ENCODE results near the gene MRPL22. TPM values are rescaled to one million over a fixed set of nuclear protein-coding genes. Genes with fewer than 3 reads are reported as not detected.

The MRPL22 gene
- total RNA-seq, result 10 to 100 TPM; 12.1 to 23.4 (median 21.4) TPM

DNA sequence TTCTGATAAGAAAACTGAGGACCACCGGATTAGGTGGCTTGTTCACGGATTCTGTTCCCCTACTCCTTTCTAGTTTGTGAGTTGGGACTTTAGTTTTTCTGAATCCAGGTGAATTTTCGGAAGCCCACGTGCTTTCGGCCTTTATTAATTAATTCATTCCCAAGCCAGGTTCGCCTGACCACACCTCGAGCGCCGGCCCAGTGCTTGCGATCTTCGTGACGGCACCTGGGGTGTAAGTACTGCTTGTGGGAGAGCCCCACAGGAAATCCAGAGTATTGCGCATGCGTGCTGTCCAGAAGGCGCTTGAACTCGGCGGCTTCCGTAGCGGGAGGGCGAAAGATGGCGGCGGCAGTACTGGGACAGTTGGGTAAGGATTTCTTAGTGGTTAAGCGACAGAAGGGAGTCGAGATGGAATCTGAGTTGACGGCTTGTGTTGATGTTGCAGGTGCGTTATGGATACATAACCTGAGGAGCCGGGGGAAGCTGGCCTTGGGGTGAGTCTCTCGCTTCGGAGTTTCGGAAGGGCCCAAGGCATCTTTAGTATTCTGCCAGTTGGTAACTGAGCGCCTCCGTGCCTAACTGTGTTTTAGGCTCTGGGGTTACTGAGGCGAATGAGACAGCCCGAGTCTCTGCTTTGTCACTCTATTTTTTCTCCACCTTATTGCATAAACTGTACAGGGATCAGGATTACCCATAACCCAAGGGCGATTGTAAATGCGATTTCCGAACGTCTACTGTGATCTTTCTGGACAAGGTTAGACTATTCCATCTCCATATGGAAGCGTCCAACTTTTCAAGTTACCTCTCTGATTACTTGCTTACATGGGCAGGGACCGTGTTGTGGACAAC is at the start of gene MRPL22:
TSS of gene MRPL22 (plus strand) at position 302 of the 849 bp plus-strand sequence. CDS start at position 340, 38 bp downstream.
- H3K27me3 ChIP-seq, result no peaks in the 10 kb centered on the region
- TF ChIP-seq POLR2AphosphoS5 (IDR thresholded peaks at IDR 0.05) (peak; percentile 73 to 90 (median 86)), POLR2A (IDR thresholded peaks at IDR 0.05) (peak; percentile 11)
- TF ChIP-seq, protein P1, sequence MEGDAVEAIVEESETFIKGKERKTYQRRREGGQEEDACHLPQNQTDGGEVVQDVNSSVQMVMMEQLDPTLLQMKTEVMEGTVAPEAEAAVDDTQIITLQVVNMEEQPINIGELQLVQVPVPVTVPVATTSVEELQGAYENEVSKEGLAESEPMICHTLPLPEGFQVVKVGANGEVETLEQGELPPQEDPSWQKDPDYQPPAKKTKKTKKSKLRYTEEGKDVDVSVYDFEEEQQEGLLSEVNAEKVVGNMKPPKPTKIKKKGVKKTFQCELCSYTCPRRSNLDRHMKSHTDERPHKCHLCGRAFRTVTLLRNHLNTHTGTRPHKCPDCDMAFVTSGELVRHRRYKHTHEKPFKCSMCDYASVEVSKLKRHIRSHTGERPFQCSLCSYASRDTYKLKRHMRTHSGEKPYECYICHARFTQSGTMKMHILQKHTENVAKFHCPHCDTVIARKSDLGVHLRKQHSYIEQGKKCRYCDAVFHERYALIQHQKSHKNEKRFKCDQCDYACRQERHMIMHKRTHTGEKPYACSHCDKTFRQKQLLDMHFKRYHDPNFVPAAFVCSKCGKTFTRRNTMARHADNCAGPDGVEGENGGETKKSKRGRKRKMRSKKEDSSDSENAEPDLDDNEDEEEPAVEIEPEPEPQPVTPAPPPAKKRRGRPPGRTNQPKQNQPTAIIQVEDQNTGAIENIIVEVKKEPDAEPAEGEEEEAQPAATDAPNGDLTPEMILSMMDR (IDR thresholded peaks at IDR 0.05), result peak; percentile 44 to 57 (median 49)
- intact Hi-C loops (cut with DNase I; ENCODE audit: low total_unique reads), result no loop called here
- DNase-seq (ENCODE audit: low spot score in 2 of 2), result peak; percentile 86 to 91
- peaks cover 6 to 15% of the 10 kb centered on the region in 2 donors for H3K4me1 ChIP-seq
- H3K4me3 ChIP-seq, result peak within 1 kb of the TSS; percentile 74 to 80 (median 79)
- H3K36me3 ChIP-seq, result no peaks in the 10 kb centered on the region
- H3K9me3 ChIP-seq, result no peaks in the 10 kb centered on the region
- H3K27ac ChIP-seq, result peak within 1 kb of the TSS; percentile 82 to 85

DNA sequence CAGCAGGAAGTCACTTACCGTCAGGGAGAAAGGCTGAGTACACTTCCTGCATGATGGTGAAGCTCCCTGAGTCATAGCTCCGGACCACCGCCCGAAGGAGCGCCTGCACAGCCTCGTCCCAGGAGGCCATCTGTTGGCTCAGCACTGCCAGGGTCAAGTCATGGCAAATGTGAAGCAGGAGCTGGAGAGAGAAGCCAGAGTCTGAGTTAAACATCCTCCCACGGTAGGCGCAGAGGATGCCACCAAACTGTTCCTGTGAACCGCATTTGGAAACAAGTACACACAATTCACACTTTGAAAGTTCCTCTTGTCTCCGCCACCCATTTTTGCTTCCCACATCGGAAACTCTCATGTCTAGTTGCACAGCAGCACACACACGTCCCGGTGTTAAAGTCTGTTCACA is 48.5 kb upstream of the MRPL22 start:
- H3K36me3 ChIP-seq, result peaks cover 14% of the 10 kb centered on the region
- intact Hi-C loops (cut with DNase I; ENCODE audit: low total_unique reads), result no loop called here
- no peaks in the 10 kb centered on the region for H3K27me3 ChIP-seq
- no peak overlapping the region for H3K27ac ChIP-seq
- TF ChIP-seq, protein P1 (IDR thresholded peaks at IDR 0.05), result no peak
- TF ChIP-seq POLR2A (IDR thresholded peaks at IDR 0.05) (no peak), POLR2AphosphoS5 (IDR thresholded peaks at IDR 0.05) (no peak)
- no peak for DNase-seq (ENCODE audit: low spot score in 2 of 2)
- no peaks in the 10 kb centered on the region for H3K4me1 ChIP-seq
- peaks cover 0 to under 1% of the 10 kb centered on the region in 2 donors for H3K9me3 ChIP-seq
- H3K4me3 ChIP-seq, result no peak overlapping the region

DNA sequence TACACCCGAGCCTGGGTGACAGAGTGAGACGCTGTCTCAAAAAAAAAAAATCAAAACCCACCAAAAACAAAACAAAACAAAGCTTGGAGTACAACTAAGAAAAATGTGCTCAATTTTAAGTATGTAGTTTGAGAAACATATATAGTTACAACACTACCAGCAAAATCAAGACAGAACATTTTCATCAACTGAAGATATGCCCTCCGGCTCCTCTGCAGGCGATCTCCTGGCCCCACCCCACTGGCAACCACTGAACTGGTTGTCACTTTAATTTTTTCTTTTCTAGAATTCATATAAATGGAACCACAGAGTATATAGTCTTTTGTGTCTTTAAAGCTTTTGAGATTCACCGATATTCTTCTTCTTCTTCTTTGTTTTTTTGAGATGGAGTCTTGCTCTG is 47.5 kb upstream of the MRPL22 start:
- Histone ChIP-seq H3K27ac (no peak overlapping the region), H3K9me3 (no peaks in the 10 kb centered on the region), H3K27me3 (no peaks in the 10 kb centered on the region), H3K4me1 (no peaks in the 10 kb centered on the region), H3K36me3 (peaks cover 12% of the 10 kb centered on the region), H3K4me3 (no peak overlapping the region)
- TF ChIP-seq POLR2AphosphoS5 (IDR thresholded peaks at IDR 0.05) (no peak), POLR2A (IDR thresholded peaks at IDR 0.05) (no peak)
- TF ChIP-seq, protein P1 (IDR thresholded peaks at IDR 0.05), result no peak
- intact Hi-C loops (cut with DNase I; ENCODE audit: low total_unique reads), result no loop called here
- no peak for DNase-seq (ENCODE audit: low spot score in 2 of 2)

DNA sequence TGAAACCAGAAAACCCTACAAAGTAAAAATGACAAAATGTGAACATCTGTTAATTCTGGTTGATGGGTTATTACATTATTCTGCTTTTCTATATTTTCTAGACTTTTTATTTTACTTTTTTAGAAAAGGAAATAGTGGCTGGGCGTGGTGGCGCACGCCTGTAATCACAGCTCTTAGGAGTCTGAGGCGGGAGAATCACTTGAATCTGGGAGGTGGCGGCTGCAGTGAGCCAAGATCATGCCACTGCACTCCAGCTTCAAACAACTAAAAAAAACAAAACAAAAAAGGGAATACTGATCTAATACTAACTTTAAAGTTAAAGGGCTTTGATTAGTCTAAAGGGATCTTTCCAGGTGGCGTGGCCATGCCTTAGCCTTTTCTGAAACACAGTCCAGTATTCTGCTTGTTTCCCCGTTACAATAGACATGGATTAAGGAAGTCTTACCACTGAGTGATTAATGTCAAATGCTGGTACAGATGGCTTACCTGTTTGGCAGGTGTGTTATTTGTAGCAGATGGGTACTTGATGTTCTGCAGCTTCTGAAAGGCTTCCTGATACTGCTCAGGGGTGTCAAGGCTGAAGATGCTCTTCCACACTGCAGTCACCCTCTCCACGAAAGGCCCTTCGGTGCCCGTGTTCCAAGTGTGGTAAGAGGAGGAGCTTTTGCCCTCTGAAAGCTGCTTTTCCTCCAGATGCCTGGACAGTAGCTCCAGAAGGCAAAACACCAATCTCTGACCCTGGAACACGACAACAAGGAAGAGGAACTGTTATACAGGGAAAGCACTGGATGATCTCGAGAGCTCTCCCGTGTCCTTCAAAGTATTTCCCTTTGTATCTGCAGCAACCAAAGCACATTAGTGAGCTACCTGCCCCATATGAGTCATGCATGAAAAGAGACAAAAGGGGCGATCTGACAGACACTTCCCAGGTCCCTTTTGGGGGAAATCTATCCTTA is 45.0 kb upstream of the MRPL22 start:
- intact Hi-C loops (cut with DNase I; ENCODE audit: low total_unique reads), result no loop called here

More for the DNA sequence above, 45.0 kb upstream of the MRPL22 start:
- no peaks in the 10 kb centered on the region for H3K36me3 ChIP-seq
- no peak for DNase-seq (ENCODE audit: low spot score in 2 of 2)
- no peak for TF ChIP-seq POLR2AphosphoS5 (IDR thresholded peaks at IDR 0.05)
- TF ChIP-seq, protein P1 (IDR thresholded peaks at IDR 0.05), result no peak
- H3K27me3 ChIP-seq, result no peaks in the 10 kb centered on the region
- H3K4me1 ChIP-seq, result no peaks in the 10 kb centered on the region
- H3K4me3 ChIP-seq, result no peak overlapping the region
- no peak overlapping the region for H3K27ac ChIP-seq
- H3K9me3 ChIP-seq, result no peaks in the 10 kb centered on the region
